ENCODE data around the gene LNX1.

DNA sequence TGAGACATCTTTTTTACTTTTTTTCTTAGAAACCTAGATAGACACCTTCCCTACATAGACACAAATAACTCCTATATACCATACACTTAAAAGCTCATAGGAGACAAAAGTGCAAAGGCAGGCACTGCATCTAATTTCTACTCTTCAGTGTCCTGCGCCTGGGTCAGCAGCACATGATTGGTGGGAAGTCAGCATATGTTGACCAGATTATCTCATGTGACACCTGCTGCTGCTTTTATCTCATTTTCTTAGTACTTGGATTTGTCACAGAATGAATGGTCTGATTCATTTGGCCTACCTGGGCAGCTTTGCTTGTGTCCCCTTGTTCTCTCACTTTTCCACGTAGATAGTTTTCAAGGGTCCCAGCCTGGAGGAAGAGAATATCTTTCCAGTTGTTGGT is 24.9 kb upstream of the LNX1 start:
- TF ChIP-seq CTCF (IDR thresholded peaks at IDR 0.05) (no peak), POLR2A (IDR thresholded peaks at IDR 0.05; ENCODE audit: low read depth) (no peak), POLR2AphosphoS5 (IDR thresholded peaks at IDR 0.05) (no peak)

Measured in esophagus muscularis mucosa (tissue), 3 donors.